SK-N-SH treated with all-trans-retinoic acid at 6 μM for 48 hours (cell line): ENCODE data around the gene CYTL1.

Experiments
- ARNTL ChIP-seq: fragments of 450-650 bp; formaldehyde crosslinking; IDR thresholded peaks from 2 replicates; pipeline ENCODE4 v1.5.0; 2020; ENCODE audit warnings: low read depth, mild to moderate bottlenecking, moderate library complexity, borderline replicate concordance
- GLIS3 ChIP-seq: fragments of 250-450 bp; sonication (Bioruptor Pico); IDR thresholded peaks from 2 replicates; pipeline ENCODE4 v1.5.0; 2020; ENCODE audit warnings: mild to moderate bottlenecking, moderate library complexity
- OSR1 ChIP-seq: fragments of 250-450 bp; sonication (Bioruptor Pico); IDR thresholded peaks from 2 replicates; pipeline ENCODE4 v1.8.0; 2022; ENCODE audit warnings: moderate library complexity, mild to moderate bottlenecking, inconsistent platforms
- RARB ChIP-seq: fragments of 250-450 bp; sonication (Bioruptor Pico); IDR thresholded peaks from 2 replicates; pipeline ENCODE4 v1.8.0; 2021; ENCODE audit warnings: mild to moderate bottlenecking, moderate library complexity
- SNAI2 ChIP-seq: fragments of 250-450 bp; sonication (Bioruptor Pico); IDR thresholded peaks from 2 replicates; pipeline ENCODE4 v1.5.0; 2020; ENCODE audit warnings: mild to moderate bottlenecking, moderate library complexity
- TCF4 ChIP-seq: fragments of 250-450 bp; sonication (Bioruptor Pico); IDR thresholded peaks from 2 replicates; pipeline ENCODE4 v1.8.0; 2021; ENCODE audit warnings: mild to moderate bottlenecking, moderate library complexity, borderline replicate concordance
- ZC3H10 ChIP-seq: fragments of 250-450 bp; sonication (Bioruptor Pico); IDR thresholded peaks from 2 replicates; pipeline ENCODE4 v1.5.1; 2021; ENCODE audit warnings: mild to moderate bottlenecking, moderate library complexity
- ZFP3 ChIP-seq: fragments of 250-450 bp; sonication (Bioruptor Pico); IDR thresholded peaks from 2 replicates; pipeline ENCODE4 v1.5.0; 2020; ENCODE audit warnings: mild to moderate bottlenecking, moderate library complexity
- ZFP30 ChIP-seq: fragments of 450-650 bp; formaldehyde crosslinking; IDR thresholded peaks from 2 replicates; pipeline ENCODE4 v1.5.0; 2022; ENCODE audit warnings: mild to moderate bottlenecking, moderate library complexity
- ZNF70 ChIP-seq: fragments of 450-650 bp; formaldehyde crosslinking; IDR thresholded peaks from 2 replicates; pipeline ENCODE4 v1.5.0; 2020; ENCODE audit warnings: mild to moderate bottlenecking, moderate library complexity
- TF ChIP-seq, protein P1 (sequence below): fragments of 250-450 bp; sonication (Bioruptor Pico); IDR thresholded peaks from 2 replicates; pipeline ENCODE4 v1.8.0; 2021; ENCODE audit warnings: low read depth, mild to moderate bottlenecking, moderate library complexity, borderline replicate concordance
- TF ChIP-seq, protein P2 (sequence below): fragments of 250-450 bp; sonication (Bioruptor Pico); IDR thresholded peaks from 2 replicates; pipeline ENCODE4 v1.8.0; 2020; ENCODE audit warnings: mild to moderate bottlenecking, moderate library complexity, borderline replicate concordance
- TF ChIP-seq, protein P3 (sequence below): fragments of 250-450 bp; sonication (Bioruptor Pico); IDR thresholded peaks from 2 replicates; pipeline ENCODE4 v1.5.1; 2021; ENCODE audit warnings: mild to moderate bottlenecking, moderate library complexity
- TF ChIP-seq, protein P4 (sequence below): fragments of 250-450 bp; sonication (Bioruptor Pico); IDR thresholded peaks from 2 replicates; pipeline ENCODE4 v1.5.0; 2020; ENCODE audit warnings: mild to moderate bottlenecking, moderate library complexity

DNA sequence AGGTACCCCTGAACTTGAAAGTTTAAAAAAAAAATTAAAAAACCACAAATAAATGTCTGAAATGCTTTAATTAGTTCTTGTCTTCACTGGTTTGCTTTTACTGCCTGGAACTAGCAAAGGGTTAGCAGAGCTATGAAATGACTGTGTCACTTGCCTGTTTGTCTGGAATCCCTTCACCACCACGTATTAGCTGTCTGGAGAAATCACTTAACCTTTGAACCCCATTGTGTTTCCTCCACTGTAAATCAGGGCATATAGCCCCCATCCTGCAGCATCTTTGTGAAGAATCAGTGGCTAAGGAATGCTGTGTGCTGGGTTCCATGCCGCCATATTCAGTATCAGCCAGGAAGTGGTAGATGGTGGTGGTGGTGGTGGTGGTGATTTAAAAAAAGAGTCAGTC lies 6.3 kb downstream of the CYTL1 start:
- TF ChIP-seq ZNF70 (CRISPR knock-in tag) (no peak), OSR1 (CRISPR knock-in tag) (no peak), GLIS3 (CRISPR knock-in tag) (no peak), ZFP30 (no peak), ARNTL (CRISPR knock-in tag) (no peak), TCF4 (CRISPR knock-in tag) (no peak), ZFP3 (CRISPR knock-in tag) (no peak), RARB (CRISPR knock-in tag) (no peak), ZC3H10 (no peak), SNAI2 (no peak)
- TF ChIP-seq, protein P1, sequence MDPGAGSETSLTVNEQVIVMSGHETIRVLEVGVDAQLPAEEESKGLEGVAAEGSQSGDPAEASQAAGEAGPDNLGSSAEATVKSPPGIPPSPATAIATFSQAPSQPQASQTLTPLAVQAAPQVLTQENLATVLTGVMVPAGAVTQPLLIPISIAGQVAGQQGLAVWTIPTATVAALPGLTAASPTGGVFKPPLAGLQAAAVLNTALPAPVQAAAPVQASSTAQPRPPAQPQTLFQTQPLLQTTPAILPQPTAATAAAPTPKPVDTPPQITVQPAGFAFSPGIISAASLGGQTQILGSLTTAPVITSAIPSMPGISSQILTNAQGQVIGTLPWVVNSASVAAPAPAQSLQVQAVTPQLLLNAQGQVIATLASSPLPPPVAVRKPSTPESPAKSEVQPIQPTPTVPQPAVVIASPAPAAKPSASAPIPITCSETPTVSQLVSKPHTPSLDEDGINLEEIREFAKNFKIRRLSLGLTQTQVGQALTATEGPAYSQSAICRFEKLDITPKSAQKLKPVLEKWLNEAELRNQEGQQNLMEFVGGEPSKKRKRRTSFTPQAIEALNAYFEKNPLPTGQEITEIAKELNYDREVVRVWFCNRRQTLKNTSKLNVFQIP (CRISPR knock-in tag) = no peak
- TF ChIP-seq, protein P2, sequence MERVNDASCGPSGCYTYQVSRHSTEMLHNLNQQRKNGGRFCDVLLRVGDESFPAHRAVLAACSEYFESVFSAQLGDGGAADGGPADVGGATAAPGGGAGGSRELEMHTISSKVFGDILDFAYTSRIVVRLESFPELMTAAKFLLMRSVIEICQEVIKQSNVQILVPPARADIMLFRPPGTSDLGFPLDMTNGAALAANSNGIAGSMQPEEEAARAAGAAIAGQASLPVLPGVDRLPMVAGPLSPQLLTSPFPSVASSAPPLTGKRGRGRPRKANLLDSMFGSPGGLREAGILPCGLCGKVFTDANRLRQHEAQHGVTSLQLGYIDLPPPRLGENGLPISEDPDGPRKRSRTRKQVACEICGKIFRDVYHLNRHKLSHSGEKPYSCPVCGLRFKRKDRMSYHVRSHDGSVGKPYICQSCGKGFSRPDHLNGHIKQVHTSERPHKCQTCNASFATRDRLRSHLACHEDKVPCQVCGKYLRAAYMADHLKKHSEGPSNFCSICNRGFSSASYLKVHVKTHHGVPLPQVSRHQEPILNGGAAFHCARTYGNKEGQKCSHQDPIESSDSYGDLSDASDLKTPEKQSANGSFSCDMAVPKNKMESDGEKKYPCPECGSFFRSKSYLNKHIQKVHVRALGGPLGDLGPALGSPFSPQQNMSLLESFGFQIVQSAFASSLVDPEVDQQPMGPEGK = no peak
- TF ChIP-seq, protein P3, sequence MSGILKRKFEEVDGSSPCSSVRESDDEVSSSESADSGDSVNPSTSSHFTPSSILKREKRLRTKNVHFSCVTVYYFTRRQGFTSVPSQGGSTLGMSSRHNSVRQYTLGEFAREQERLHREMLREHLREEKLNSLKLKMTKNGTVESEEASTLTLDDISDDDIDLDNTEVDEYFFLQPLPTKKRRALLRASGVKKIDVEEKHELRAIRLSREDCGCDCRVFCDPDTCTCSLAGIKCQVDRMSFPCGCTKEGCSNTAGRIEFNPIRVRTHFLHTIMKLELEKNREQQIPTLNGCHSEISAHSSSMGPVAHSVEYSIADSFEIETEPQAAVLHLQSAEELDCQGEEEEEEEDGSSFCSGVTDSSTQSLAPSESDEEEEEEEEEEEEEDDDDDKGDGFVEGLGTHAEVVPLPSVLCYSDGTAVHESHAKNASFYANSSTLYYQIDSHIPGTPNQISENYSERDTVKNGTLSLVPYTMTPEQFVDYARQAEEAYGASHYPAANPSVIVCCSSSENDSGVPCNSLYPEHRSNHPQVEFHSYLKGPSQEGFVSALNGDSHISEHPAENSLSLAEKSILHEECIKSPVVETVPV (CRISPR knock-in tag) = no peak
- TF ChIP-seq, protein P4, sequence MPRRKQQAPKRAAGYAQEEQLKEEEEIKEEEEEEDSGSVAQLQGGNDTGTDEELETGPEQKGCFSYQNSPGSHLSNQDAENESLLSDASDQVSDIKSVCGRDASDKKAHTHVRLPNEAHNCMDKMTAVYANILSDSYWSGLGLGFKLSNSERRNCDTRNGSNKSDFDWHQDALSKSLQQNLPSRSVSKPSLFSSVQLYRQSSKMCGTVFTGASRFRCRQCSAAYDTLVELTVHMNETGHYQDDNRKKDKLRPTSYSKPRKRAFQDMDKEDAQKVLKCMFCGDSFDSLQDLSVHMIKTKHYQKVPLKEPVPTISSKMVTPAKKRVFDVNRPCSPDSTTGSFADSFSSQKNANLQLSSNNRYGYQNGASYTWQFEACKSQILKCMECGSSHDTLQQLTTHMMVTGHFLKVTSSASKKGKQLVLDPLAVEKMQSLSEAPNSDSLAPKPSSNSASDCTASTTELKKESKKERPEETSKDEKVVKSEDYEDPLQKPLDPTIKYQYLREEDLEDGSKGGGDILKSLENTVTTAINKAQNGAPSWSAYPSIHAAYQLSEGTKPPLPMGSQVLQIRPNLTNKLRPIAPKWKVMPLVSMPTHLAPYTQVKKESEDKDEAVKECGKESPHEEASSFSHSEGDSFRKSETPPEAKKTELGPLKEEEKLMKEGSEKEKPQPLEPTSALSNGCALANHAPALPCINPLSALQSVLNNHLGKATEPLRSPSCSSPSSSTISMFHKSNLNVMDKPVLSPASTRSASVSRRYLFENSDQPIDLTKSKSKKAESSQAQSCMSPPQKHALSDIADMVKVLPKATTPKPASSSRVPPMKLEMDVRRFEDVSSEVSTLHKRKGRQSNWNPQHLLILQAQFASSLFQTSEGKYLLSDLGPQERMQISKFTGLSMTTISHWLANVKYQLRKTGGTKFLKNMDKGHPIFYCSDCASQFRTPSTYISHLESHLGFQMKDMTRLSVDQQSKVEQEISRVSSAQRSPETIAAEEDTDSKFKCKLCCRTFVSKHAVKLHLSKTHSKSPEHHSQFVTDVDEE = no peak
